Smooth muscle cell (in vitro differentiated cells): ENCODE results near the gene BTNL2. TPM values are rescaled to one million over a fixed set of nuclear protein-coding genes. Genes with fewer than 3 reads are reported as not detected.

Source experiments
- DNase-seq: peaks from one replicate; lab custom pipeline; 2025; ENCODE audit not compliant: unreplicated experiment; lab: John Stamatoyannopoulos, UW
- H2AFZ ChIP-seq: fragments of 200-600 bp; sonication (generic); 2 replicates; pipeline ENCODE4 v1.6.0; 2016; ENCODE audit warnings: antibody characterized with exemption, low read depth, mild to moderate bottlenecking
- H3F3A ChIP-seq: fragments of 200-600 bp; sonication (generic); 2 replicates; pipeline ENCODE4 v1.6.0; 2017; ENCODE audit warnings: antibody characterized with exemption, low read depth
- H3K27ac ChIP-seq: fragments of 200-600 bp; sonication (generic); 2 replicates; pipeline ENCODE4 v1.5.1; 2016; ENCODE audit warnings: low read depth, mild to moderate bottlenecking
- H3K27me3 ChIP-seq: fragments of 200-600 bp; sonication (generic); 2 replicates; pipeline ENCODE4 v1.6.1; 2016; ENCODE audit warnings: low read depth, mild to moderate bottlenecking
- H3K36me3 ChIP-seq: fragments of 200-600 bp; sonication (generic); 2 replicates; pipeline ENCODE4 v1.5.1; 2016; ENCODE audit warnings: low read depth
- H3K4me1 ChIP-seq: fragments of 200-600 bp; sonication (generic); 2 replicates; pipeline ENCODE4 v1.5.1; 2016; ENCODE audit warnings: low read depth
- H3K4me2 ChIP-seq: fragments of 200-600 bp; sonication (generic); 2 replicates; pipeline ENCODE4 v1.6.0; 2016; ENCODE audit warnings: mild to moderate bottlenecking
- H3K4me3 ChIP-seq: fragments of 200-600 bp; sonication (generic); 2 replicates; pipeline ENCODE4 v1.5.1; 2016; ENCODE audit warnings: mild to moderate bottlenecking
- H3K79me2 ChIP-seq: fragments of 200-600 bp; sonication (generic); 2 replicates; pipeline ENCODE4 v1.6.0; 2016; ENCODE audit warnings: low read depth, mild to moderate bottlenecking
- H3K9ac ChIP-seq: fragments of 200-600 bp; sonication (generic); 2 replicates; pipeline ENCODE4 v1.6.0; 2016; ENCODE audit warnings: low read depth
- H3K9me3 ChIP-seq: fragments of 200-600 bp; sonication (generic); replicated peaks from 2 replicates; pipeline ENCODE4 v1.5.1; 2016; ENCODE audit warnings: low read depth
- H4K20me1 ChIP-seq: fragments of 200-600 bp; sonication (generic); 2 replicates; pipeline ENCODE4 v1.6.0; 2016; ENCODE audit warnings: low read depth
- CTCF ChIP-seq: fragments of 200-600 bp; sonication (generic); IDR thresholded peaks from 2 replicates; pipeline ENCODE4 v1.5.1; 2017; ENCODE audit warnings: borderline replicate concordance, mild to moderate bottlenecking, antibody characterized with exemption; ENCODE audit not compliant: insufficient read depth, poor library complexity, severe bottlenecking
- WGBS: methylation state at CpG from one replicate; pipeline ENCODE4 v1.1.7; 2016; ENCODE audit warnings: low lambda C conversion rate; 5-methylcytosine and 5-hydroxymethylcytosine counted together
- polyA plus RNA-seq: library from polyadenylated mRNA; unstranded; fragments of >200 nt; fragmentation: Nextera tagmentation; extraction: Ambion mirVana; gene quantifications from 2 replicates; pipeline ENCODE4 v1.2.1, GENCODE V29; 2016
- total RNA-seq: library from RNA; depleted of rRNA; stranded (reverse); fragments of >200 nt; gene quantifications from 2 replicates; pipeline ENCODE4 v1.2.3, GENCODE V29; 2014

The BTNL2 gene
- total and polyA plus RNA-seq, 2 experiments from 2014 or later: not detected

- H3K9ac ChIP-seq: no peak overlapping the region
- no peaks in the 10 kb centered on the region for H4K20me1 ChIP-seq
- no peak overlapping the region for H3K27ac ChIP-seq
- H3K4me3 ChIP-seq: no peak overlapping the region
- WGBS: 93% methylated on average over 6 of the region's 6 CpGs
- H3K4me1 ChIP-seq: no peaks in the 10 kb centered on the region
- DNase-seq: no peak
- H3K27me3 ChIP-seq: no peaks in the 10 kb centered on the region
- TF ChIP-seq CTCF: no peak
- H3F3A ChIP-seq: no peaks in the 10 kb centered on the region
- no peak overlapping the region for H3K4me2 ChIP-seq
- H3K36me3 ChIP-seq: no peaks in the 10 kb centered on the region
- H2AFZ ChIP-seq: no peak overlapping the region
- H3K79me2 ChIP-seq: no peaks in the 10 kb centered on the region
- no peaks in the 10 kb centered on the region for H3K9me3 ChIP-seq
Observed at GRCh38 chr6:32391505-32391904, 15.5 kb downstream of the BTNL2 start.

DNA sequence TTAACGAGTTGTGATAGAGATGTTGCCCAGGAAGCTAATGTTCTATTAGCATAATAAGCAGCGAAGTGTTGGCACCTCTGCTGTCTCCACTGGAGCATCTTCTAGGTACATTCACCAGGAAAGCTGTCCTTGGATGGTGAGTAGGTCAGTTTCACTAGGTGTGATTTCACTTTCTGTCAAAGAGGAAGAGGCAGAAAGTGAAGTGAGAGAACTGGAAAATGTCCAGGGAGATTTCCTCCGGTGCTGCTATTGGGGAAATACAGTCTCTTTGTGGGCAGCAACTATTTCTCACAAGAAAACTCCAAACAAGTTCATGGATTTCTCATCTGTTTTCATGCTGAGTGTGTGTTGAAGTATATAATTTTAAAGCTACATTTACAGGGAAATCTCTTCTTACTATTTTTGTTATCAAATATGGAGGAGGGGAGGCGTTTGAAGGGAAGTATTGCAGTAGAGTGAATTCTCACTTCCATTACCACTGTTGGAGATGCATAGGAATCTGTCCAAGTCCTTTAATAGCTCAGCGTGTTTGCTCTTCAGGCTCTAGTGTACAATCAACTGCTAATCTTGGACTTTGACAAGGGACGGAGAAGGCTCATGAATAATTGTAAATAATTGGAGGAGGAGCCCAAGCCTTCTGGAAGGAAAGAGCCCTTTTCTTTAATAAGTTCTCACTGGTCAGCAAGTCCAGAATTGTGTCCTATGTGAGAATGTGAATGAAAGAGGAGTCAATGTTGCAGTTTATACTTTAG lies 19.2 kb downstream of the BTNL2 start:
- DNase-seq: no peak

DNA sequence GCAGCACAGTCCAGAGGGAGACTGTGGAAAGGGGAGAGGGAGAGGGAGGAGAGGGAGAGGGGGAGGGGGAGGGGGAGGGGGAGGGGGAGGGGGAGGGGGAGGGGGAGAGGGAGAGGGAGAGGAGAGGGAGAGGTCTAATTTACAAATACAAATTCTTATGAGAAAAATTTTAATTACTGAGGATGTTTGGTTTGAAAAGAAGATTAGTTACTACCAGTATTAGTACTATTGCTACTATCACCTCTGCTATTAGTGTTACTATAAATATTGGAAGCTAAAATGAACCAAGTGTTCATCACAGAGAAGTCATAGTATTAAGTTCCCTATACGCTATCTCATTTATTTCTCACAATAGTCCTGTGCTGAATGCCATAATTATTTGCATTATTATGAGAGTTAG lies 20.9 kb downstream of the BTNL2 start:
- Histone ChIP-seq H3K27ac (no peak overlapping the region), H3K4me1 (no peaks in the 10 kb centered on the region), H3K9me3 (no peaks in the 10 kb centered on the region), H3K36me3 (no peaks in the 10 kb centered on the region), H4K20me1 (no peaks in the 10 kb centered on the region), H3F3A (no peaks in the 10 kb centered on the region), H3K27me3 (no peaks in the 10 kb centered on the region), H3K4me2 (no peak overlapping the region), H3K4me3 (no peak overlapping the region), H2AFZ (no peak overlapping the region), H3K79me2 (no peaks in the 10 kb centered on the region), H3K9ac (no peak overlapping the region)
- DNase-seq: no peak
- WGBS: 100% methylated on average over 1 of the region's 1 CpG
- no peak for TF ChIP-seq CTCF

More for the DNA sequence above, 19.2 kb downstream of the BTNL2 start:
- WGBS: 80% methylated on average over 6 of the region's 6 CpGs
- Histone ChIP-seq H3K4me2 (no peak overlapping the region), H3K27ac (no peak overlapping the region), H3K27me3 (no peaks in the 10 kb centered on the region), H2AFZ (no peak overlapping the region), H3K4me3 (no peak overlapping the region), H4K20me1 (no peaks in the 10 kb centered on the region), H3K36me3 (no peaks in the 10 kb centered on the region), H3K79me2 (no peaks in the 10 kb centered on the region), H3K9me3 (no peaks in the 10 kb centered on the region), H3K9ac (no peak overlapping the region), H3K4me1 (no peaks in the 10 kb centered on the region), H3F3A (no peaks in the 10 kb centered on the region)
- no peak for TF ChIP-seq CTCF
